Esophagus squamous epithelium (tissue), 5 donors: Measurements from ENCODE around the gene PRELID1. TPM values are rescaled to one million over a fixed set of nuclear protein-coding genes. Genes with fewer than 3 reads are reported as not detected.
"Not testable (repeated sequence)": the region's sequence is repeated elsewhere in the genome, so short reads cannot be mapped to it uniquely, and the experiment has no call there.

ENCODE experiments used
- DNase-seq: peaks from one replicate; lab custom pipeline; 2025; lab: John Stamatoyannopoulos, UW
- H3K27ac ChIP-seq, 4 donors: fragments of 200-600 bp; sonication (generic); one replicate each; pipeline ENCODE4 v1.5.1; 2016 to 2019; ENCODE audit warnings: mild to moderate bottlenecking in 1 of 4
- H3K27me3 ChIP-seq, 4 donors: fragments of 200-600 bp; sonication (generic); 1 replicate in 3 of 4; 2 replicates in 1 of 4; pipeline versions ENCODE4 v1.5.1 to v1.6.0; 2017 to 2021; ENCODE audit warnings: antibody characterized with exemption in 1 of 4
- H3K36me3 ChIP-seq, 3 donors: fragments of 200-600 bp; sonication (generic); one replicate each; pipeline ENCODE4 v1.5.1; 2016 to 2019
- H3K4me1 ChIP-seq, 3 donors: fragments of 200-600 bp; sonication (generic); one replicate each; pipeline ENCODE4 v1.5.1; 2017 to 2019
- H3K4me3 ChIP-seq, 4 donors: fragments of 200-600 bp; sonication (generic); 1 replicate in 3 of 4; 2 replicates in 1 of 4; pipeline ENCODE4 v1.5.1; 2016 to 2019; ENCODE audit warnings: mild to moderate bottlenecking in 2 of 4, moderate library complexity in 1 of 4
- H3K9me3 ChIP-seq, 3 donors: fragments of 200-600 bp; sonication (generic); one replicate each; pipeline ENCODE4 v1.5.1; 2016 to 2019
- POLR2A ChIP-seq, 4 donors: fragments of 450-650 bp; IDR thresholded peaks; one replicate each; pipeline ENCODE4 v1.6.1; 2017; ENCODE audit warnings: antibody characterized with exemption in 4 of 4, mild to moderate bottlenecking in 4 of 4, moderate library complexity in 3 of 4
- WGBS, 2 donors: methylation state at CpG; one replicate each; pipeline ENCODE4 v1.1.5; 2018; 5-methylcytosine and 5-hydroxymethylcytosine counted together
- intact Hi-C: fragments of 100-400 bp; cut with DNase I; formaldehyde crosslinking; loops from one replicate; pipeline ENCODE4 v1.15.0; 2022
- total RNA-seq, 4 donors: library from RNA; depleted of rRNA; stranded (reverse); fragments of >200 nt; gene quantifications; one replicate each; pipeline ENCODE4 v1.1.0, GENCODE V29; 2016
- TF ChIP-seq, protein P1 (sequence below), 6 experiments: fragments of 450-650 bp in 4 of 6; fragments of 200-600 bp in 2 of 6; sonication (generic) in 2 of 6; IDR thresholded peaks; one replicate each; pipeline ENCODE4 v1.5.1; 2016 to 2019; ENCODE audit warnings: antibody characterized with exemption in 6 of 6, mild to moderate bottlenecking in 4 of 6, moderate library complexity in 4 of 6
- donor health status: DM: yes; HTN: yes; CAD: no.

The PRELID1 gene
- total RNA-seq, 4 donors from 2014 or later, result 88.7 to 184 (median 108) TPM

DNA sequence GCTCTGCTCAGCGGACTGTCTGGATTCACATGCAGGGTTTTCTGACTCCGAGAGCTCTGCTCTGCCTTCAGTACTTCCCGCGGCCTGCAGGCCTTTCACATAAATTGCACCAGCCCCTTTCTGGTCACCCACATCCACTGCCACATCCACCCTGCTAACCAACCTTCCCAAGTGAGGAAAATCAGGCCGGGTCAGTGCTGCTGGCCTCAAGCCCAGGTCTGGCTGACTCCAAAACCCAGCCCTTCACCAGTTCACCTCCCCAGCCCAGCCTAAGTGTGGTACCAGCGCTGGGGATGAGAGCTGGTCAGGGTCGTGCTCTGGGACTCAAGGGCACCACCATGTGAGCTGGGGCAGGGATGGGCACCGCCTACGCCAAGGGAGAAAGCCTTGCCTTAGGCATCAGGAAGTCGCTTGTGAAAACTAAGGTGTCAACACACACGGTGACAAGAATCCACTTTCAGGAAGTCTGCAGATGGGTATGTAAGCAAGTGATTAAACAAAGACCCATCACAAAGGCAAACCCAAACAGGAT is 35.6 kb downstream of the PRELID1 start:
- Histone ChIP-seq H3K27ac (peak overlapping the region in 1 of 4 donors; percentile 16), H3K27me3 (no peaks in the 10 kb centered on the region), H3K9me3 (no peaks in the 10 kb centered on the region), H3K4me1 (peaks cover 0 to 25% (median 0%) of the 10 kb centered on the region in 3 donors), H3K4me3 (no peak overlapping the region), H3K36me3 (peaks cover 39 to 99% (median 42%) of the 10 kb centered on the region in 3 donors)
- intact Hi-C loops, result no loop called here
- DNase-seq, result no peak
- WGBS, 2 donors, result 81 to 98% methylated on average over 4 to 6 of the region's 11 CpGs
- TF ChIP-seq, protein P1, sequence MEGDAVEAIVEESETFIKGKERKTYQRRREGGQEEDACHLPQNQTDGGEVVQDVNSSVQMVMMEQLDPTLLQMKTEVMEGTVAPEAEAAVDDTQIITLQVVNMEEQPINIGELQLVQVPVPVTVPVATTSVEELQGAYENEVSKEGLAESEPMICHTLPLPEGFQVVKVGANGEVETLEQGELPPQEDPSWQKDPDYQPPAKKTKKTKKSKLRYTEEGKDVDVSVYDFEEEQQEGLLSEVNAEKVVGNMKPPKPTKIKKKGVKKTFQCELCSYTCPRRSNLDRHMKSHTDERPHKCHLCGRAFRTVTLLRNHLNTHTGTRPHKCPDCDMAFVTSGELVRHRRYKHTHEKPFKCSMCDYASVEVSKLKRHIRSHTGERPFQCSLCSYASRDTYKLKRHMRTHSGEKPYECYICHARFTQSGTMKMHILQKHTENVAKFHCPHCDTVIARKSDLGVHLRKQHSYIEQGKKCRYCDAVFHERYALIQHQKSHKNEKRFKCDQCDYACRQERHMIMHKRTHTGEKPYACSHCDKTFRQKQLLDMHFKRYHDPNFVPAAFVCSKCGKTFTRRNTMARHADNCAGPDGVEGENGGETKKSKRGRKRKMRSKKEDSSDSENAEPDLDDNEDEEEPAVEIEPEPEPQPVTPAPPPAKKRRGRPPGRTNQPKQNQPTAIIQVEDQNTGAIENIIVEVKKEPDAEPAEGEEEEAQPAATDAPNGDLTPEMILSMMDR (IDR thresholded peaks at IDR 0.05), result no peak
- TF ChIP-seq POLR2A (IDR thresholded peaks at IDR 0.05), result no peak

- H3K27ac ChIP-seq, H3K9me3 ChIP-seq, intact Hi-C loops, H3K4me3 ChIP-seq, H3K27me3 ChIP-seq, DNase-seq: not testable (repeated sequence)
- 88 to 92% methylated on average over 14 of the region's 14 CpGs for WGBS, 2 donors
- H3K36me3 ChIP-seq, result peaks cover 3 to 99% (median 5%) of the 10 kb centered on the region in 3 donors
- H3K4me1 ChIP-seq, result peaks cover 10 to 57% (median 13%) of the 10 kb centered on the region in 3 donors
These were observed 39.4 kb downstream of the PRELID1 start for GRCh38 chr5:177343000-177343399.

DNA sequence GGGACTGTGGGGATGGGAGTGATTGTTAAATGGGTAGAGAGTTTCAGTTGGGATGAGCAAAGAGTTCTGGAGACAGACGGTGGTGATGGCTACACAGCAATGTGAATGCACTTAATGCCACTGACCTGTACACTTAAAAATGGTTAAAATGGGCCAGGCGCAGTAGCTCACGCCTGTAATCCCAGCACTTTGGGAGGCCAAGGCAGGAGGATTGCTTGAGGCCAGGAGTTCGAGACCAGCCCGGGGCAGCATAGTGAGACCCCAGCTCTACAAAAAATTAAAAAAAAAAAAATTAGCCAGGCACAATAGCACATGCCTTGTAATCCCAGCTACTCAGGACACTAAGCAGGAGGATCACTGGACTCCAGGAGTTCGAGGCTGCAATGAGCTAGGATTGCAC is 40.2 kb downstream of the PRELID1 start:
- H3K27me3 ChIP-seq, result no peaks in the 10 kb centered on the region
- DNase-seq, result no peak
- no peaks in the 10 kb centered on the region for H3K9me3 ChIP-seq
- intact Hi-C loops, result no loop called here
- H3K4me3 ChIP-seq, result no peak overlapping the region
- peaks cover 0 to 96% (median 0%) of the 10 kb centered on the region in 3 donors for H3K36me3 ChIP-seq
- no peak overlapping the region for H3K27ac ChIP-seq
- TF ChIP-seq, protein P1 (IDR thresholded peaks at IDR 0.05), result no peak
- no peak for TF ChIP-seq POLR2A (IDR thresholded peaks at IDR 0.05)
- peaks cover 11 to 64% (median 13%) of the 10 kb centered on the region in 3 donors for H3K4me1 ChIP-seq
- WGBS, 2 donors, result 89 to 93% methylated on average over 6 of the region's 6 CpGs

DNA sequence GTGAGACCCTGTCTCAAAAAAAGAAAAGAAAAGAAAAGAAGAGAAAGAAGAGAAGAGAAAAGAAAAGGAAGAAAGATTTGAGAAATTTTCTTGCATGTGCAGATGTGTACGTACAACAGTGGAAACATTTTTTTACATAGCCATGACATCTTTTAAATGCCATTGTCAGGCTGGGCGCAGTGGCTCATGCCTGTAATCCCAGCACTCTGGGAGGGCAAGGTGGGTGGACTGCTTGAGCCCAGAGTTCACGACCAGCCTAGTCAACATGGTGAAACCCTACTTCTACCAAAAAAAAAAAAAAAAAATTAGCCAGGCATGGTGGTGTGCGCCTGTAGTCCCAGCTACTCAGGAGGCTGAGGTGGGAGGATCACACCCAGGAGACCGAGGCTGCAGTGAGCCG is 41.3 kb downstream of the PRELID1 start:
- Histone ChIP-seq H3K9me3 (no peaks in the 10 kb centered on the region), H3K4me1 (peaks cover 22 to 64% (median 24%) of the 10 kb centered on the region in 3 donors), H3K27ac (no peak overlapping the region), H3K36me3 (peaks cover 0 to 96% (median 0%) of the 10 kb centered on the region in 3 donors), H3K4me3 (no peak overlapping the region), H3K27me3 (no peaks in the 10 kb centered on the region)
- WGBS, 2 donors, result 87 to 98% methylated on average over 6 of the region's 6 CpGs
- no peak for DNase-seq
- intact Hi-C loops, result no loop called here
- TF ChIP-seq, protein P1 (IDR thresholded peaks at IDR 0.05), result no peak
- TF ChIP-seq POLR2A (IDR thresholded peaks at IDR 0.05), result no peak

- no peak for DNase-seq
- Histone ChIP-seq H3K4me3 (no peak overlapping the region), H3K4me1 (peaks cover 34 to 68% (median 36%) of the 10 kb centered on the region in 3 donors), H3K9me3 (no peaks in the 10 kb centered on the region), H3K36me3 (peaks cover 0 to 80% (median 0%) of the 10 kb centered on the region in 3 donors), H3K27me3 (no peaks in the 10 kb centered on the region), H3K27ac (peak overlapping the region in 2 of 4 donors; percentile 42 to 49)
- intact Hi-C loops, result no loop called here
- TF ChIP-seq, protein P1 (IDR thresholded peaks at IDR 0.05), result no peak
- 79 to 82% methylated on average over 4 of the region's 4 CpGs for WGBS, 2 donors
These were observed 43.2 kb downstream of the PRELID1 start for GRCh38 chr5:177346820-177347219.
